ENCODE data around the gene LRRC71.

DNA sequence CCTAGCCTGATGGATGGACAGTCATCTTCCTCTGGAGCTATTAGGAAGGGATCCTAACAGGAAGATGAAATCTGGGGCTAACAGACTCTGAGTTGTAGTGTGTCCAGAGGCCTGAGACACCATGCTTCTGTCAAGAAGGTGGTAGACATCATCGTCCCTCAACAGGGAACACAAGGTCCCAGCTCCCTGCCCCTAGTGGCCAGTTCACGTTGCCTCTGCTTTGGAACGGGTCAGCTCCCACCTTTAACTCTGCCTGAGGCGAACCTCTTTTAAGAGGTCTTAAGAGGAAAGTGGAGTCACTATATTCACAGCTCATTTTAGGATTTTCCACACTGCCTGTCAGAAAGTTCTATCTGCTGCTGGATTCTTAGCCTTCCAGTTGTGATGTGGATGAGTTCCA is 28.3 kb downstream of the LRRC71 start:
- TF ChIP-seq MAX (IDR thresholded peaks at IDR 0.05; ENCODE audit: low read depth, low read length) (no peak), ZSCAN29 (IDR thresholded peaks at IDR 0.05) (no peak), HDAC6 (IDR thresholded peaks at IDR 0.05; ENCODE audit: unreplicated experiment) (no peak), CTCF (IDR thresholded peaks at IDR 0.05 in 2 of 3, conservative IDR thresholded peaks at IDR 0.05 in 1 of 3; ENCODE audit: control insufficient read depth in 2 of 3, extremely low read depth in 1 of 3, insufficient read depth in 1 of 3, low read depth in 3 of 3, low read length in 3 of 3) (peak in 2 of 3 experiments; percentile 33 to 38; a peak in 2 of 6 replicates), POLR2AphosphoS5 (IDR thresholded peaks at IDR 0.05; ENCODE audit: low read length) (no peak), IRF3 (IDR thresholded peaks at IDR 0.05) (no peak), SPI1 (IDR thresholded peaks at IDR 0.05; ENCODE audit: borderline replicate concordance, insufficient read depth, low read depth, low read length) (no peak)
- TF ChIP-seq, protein P1, sequence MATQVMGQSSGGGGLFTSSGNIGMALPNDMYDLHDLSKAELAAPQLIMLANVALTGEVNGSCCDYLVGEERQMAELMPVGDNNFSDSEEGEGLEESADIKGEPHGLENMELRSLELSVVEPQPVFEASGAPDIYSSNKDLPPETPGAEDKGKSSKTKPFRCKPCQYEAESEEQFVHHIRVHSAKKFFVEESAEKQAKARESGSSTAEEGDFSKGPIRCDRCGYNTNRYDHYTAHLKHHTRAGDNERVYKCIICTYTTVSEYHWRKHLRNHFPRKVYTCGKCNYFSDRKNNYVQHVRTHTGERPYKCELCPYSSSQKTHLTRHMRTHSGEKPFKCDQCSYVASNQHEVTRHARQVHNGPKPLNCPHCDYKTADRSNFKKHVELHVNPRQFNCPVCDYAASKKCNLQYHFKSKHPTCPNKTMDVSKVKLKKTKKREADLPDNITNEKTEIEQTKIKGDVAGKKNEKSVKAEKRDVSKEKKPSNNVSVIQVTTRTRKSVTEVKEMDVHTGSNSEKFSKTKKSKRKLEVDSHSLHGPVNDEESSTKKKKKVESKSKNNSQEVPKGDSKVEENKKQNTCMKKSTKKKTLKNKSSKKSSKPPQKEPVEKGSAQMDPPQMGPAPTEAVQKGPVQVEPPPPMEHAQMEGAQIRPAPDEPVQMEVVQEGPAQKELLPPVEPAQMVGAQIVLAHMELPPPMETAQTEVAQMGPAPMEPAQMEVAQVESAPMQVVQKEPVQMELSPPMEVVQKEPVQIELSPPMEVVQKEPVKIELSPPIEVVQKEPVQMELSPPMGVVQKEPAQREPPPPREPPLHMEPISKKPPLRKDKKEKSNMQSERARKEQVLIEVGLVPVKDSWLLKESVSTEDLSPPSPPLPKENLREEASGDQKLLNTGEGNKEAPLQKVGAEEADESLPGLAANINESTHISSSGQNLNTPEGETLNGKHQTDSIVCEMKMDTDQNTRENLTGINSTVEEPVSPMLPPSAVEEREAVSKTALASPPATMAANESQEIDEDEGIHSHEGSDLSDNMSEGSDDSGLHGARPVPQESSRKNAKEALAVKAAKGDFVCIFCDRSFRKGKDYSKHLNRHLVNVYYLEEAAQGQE (IDR thresholded peaks at IDR 0.05; ENCODE audit: low read depth, low read length) = no peak
- TF ChIP-seq, protein P2, sequence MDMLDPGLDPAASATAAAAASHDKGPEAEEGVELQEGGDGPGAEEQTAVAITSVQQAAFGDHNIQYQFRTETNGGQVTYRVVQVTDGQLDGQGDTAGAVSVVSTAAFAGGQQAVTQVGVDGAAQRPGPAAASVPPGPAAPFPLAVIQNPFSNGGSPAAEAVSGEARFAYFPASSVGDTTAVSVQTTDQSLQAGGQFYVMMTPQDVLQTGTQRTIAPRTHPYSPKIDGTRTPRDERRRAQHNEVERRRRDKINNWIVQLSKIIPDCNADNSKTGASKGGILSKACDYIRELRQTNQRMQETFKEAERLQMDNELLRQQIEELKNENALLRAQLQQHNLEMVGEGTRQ (IDR thresholded peaks at IDR 0.05; ENCODE audit: borderline replicate concordance, low read depth, low read length) = no peak

Data from GM12878 (cell line).